ENCODE results near the gene LMO1.

DNA sequence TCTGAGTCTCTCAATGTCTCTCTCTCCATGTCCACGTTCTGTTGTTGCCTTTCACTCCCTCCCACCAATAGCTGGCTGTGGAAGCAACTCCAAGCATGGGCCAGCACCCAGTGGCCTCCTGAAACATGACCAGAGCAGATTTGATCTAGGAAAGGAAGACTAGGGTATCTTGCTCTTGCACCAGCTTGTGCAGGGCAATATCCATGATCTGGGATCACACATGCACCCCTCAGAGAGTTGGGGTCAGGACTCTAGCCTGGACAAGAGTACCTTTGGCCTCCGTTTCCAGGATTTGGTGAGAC lies 60.3 kb downstream of the LMO1 start:
- TF ChIP-seq EZH2 (IDR thresholded peaks at IDR 0.05; ENCODE audit: low read depth) = no peak
- TF ChIP-seq CTCF (conservative IDR thresholded peaks at IDR 0.05) = no peak

All from PC-9 (cell line).